ENCODE measurements around the gene IL1RAPL2.

DNA sequence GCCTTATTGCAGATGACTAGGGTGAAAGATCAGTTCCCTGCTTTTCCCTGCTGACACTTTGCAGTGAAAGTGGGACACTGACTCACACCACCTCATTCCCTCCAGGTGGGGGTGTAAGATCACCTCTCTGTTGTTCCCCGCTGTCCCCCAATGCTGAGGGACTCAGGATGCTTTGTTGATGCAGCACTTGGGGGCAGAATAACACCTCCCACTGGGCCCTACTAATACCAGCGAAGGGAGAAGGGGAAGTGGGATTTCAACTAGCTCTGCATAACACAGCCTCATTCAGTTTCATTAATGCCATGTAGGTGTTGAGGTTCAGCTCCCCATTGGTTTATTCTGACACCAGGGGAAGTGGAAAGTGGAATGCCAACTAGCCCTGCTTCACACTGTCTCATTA lies 43.6 kb upstream of the IL1RAPL2 start:
- TF ChIP-seq, protein P1, sequence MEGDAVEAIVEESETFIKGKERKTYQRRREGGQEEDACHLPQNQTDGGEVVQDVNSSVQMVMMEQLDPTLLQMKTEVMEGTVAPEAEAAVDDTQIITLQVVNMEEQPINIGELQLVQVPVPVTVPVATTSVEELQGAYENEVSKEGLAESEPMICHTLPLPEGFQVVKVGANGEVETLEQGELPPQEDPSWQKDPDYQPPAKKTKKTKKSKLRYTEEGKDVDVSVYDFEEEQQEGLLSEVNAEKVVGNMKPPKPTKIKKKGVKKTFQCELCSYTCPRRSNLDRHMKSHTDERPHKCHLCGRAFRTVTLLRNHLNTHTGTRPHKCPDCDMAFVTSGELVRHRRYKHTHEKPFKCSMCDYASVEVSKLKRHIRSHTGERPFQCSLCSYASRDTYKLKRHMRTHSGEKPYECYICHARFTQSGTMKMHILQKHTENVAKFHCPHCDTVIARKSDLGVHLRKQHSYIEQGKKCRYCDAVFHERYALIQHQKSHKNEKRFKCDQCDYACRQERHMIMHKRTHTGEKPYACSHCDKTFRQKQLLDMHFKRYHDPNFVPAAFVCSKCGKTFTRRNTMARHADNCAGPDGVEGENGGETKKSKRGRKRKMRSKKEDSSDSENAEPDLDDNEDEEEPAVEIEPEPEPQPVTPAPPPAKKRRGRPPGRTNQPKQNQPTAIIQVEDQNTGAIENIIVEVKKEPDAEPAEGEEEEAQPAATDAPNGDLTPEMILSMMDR (IDR thresholded peaks at IDR 0.05) = no peak
- TF ChIP-seq POLR2A (IDR thresholded peaks at IDR 0.05; ENCODE audit: low read depth) = no peak

Data from esophagus muscularis mucosa (tissue), 3 donors.